CD4-positive, alpha-beta T cell treated with Interleukin-2 at 100 ng/mL for 4 hours (primary cell): ENCODE results near the gene ITIH6.
"Not testable (repeated sequence)": the region's sequence is repeated elsewhere in the genome, so short reads cannot be mapped to it uniquely, and the experiment has no call there.

Experiments used
- DNase-seq: peaks from one replicate; pipeline ENCODE4 v3.0.0-alpha.2; 2020; ENCODE audit warnings: low spot score

ITIH6 gene

GRCh38 chrX:54808109-54808604, 10.1 kb upstream of the ITIH6 start:
- DNase-seq = peak; percentile 35

DNA sequence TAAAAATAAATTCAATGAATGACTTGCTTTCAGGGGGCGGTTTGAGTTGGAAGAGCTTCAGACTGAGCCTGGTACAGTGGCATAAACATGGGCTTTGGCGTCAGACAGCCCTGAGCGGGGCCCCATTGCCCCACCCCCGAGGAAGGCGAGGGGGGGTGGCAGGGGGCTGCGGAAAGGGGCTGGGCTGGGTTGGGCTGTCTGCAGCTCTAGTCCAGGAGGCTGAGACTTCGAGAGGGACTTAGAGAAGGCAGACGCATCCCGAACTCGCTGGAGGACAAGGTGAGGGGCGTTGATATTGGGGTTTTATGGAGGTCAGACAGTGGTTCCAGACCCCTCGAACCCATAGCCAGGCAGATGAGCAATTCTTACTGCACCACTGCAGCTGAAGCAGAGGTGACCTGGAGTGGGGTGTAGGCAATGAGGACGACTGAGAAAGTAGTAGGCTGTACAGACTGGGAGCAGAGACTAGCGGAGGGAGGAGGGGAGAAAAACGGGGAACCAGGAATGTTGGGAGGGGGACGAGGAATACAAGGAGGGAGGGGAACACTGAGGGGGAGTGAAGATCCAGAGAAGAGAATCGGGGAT, 9.6 kb upstream of the ITIH6 start, which contains the start of gene MAGED2:
Gene MAGED2, plus strand, starts transcription at position 222 of the 585 bp plus-strand sequence. CDS start 1,587 bp downstream, outside the sequence.
- peak; percentile 50 for DNase-seq

GRCh38 chrX:54799046-54799445, 991 bp upstream of the ITIH6 start:
- no peak for DNase-seq

DNA sequence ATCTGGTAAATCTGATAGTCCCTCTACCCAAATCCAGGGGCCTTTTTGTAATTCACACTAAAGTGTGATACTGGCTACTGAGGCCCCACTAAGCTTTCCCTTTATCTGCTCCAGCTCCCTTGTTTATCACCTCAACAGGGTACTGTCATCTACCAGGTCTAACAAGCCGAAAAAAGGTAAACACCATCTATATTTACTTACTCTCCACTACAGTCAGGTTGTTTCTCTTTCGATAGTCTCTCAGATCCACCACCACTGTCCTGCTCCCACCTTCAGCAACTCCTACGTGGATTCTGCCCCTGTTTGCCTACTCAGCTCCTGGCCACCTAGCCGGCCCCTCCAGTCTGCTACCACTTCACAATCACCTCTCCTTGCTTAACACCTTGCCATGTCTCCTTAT, 3.3 kb downstream of the ITIH6 start:
- DNase-seq = no peak

DNA sequence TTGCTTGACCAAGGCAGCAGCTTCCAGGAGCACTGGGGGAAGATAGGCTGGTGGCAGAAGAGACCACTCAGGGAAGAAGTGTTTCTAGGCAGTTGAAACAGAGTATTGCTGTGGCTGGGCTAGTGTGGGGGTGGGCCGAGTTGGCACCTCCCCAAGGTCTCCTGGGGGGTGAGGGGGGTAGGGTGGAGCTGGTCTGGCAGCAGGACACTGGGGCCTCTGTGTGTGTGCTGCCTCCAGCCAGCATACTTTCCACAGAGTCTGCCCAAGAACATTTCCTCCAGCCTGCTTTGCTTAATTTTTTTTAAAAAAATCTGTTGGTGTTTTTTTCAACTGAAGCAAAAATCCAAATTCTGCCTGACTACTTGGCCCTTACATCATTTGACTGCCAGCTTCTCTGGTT, 4.0 kb downstream of the ITIH6 start:
- no peak for DNase-seq

DNA sequence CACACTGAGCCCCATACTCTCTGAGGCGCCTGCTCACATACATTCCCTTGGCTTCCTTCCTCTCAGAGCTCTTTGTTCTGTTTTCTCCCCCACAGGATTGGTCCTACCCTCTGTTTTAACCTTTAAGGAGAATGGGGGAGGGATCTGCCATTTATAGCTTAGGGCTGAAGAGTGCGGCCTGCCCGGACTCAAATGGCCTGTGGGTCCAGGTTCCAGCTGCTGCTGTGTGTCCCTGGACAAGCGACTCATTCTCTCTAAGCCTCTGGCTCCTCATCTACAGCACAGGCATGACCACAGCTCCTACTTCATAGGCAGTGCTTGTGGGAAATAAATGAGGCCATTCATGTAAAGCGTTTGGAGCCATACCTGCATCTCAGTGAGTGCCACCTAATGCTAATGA, 8.7 kb downstream of the ITIH6 start:
- not testable (repeated sequence) for DNase-seq

- no peak for DNase-seq
These were observed 9.6 kb downstream of the ITIH6 start for GRCh38 chrX:54788446-54788845.

DNA sequence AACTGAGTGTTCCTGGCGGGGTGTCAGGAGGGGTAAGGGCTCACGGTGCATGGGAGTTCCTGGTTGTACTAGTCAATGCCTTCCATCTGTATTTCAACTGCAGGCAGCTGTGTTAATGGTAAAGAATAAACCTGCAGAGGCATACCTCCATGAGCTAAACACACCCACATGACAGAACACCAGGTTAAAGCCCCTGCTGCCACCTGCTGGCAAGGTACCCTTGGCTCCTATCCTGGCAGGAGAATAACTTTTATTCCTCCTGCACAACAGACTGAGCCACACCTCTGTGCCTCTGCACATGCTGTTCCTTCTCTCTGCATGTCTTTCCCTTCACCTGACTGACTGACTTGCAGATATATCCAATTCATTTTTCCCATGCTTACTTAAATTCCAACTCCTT, 11.1 kb downstream of the ITIH6 start:
- DNase-seq = peak; percentile 35

DNA sequence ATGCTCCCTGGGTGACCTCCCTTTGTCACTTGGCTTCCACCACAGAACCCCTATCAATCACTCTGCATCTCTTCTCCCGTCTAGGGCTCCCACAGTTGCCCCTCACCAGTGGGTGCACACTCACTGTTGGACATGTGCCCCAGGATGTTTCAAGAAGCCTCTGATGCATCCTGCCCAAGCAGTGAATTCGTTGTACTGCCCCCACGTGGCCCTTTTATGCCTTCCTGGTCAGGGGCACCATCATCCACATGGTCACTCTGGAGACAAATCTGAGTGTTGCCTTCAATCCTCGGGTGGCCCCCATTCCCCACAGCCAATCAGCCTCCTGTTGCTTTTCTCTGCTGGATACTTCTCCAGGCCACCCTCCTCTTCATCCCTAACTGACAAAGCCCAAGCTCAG, 12.2 kb downstream of the ITIH6 start:
- DNase-seq = no peak

GRCh38 chrX:54776987-54777672, 20.9 kb downstream of the ITIH6 start:
- no peak for DNase-seq

DNA sequence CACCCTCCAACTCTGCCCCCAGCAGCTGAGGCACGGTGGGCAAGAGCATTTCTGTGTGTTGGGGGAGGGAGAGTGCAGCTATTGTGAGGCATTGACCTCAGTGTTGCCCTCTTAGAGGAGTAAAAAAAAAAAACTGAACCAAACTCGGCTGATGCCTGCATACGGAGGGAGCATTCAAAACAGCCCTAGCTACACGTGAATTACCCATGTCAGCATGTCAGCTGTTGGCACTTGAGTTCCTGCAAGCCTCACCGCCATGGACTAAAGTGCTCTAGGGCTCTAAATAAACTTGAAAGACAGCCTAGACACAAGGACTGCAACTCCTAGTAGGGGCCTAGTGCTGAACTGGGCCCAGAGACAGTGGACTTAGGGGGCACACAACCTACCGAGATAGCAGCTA, 22.0 kb downstream of the ITIH6 start:
- no peak for DNase-seq

DNA sequence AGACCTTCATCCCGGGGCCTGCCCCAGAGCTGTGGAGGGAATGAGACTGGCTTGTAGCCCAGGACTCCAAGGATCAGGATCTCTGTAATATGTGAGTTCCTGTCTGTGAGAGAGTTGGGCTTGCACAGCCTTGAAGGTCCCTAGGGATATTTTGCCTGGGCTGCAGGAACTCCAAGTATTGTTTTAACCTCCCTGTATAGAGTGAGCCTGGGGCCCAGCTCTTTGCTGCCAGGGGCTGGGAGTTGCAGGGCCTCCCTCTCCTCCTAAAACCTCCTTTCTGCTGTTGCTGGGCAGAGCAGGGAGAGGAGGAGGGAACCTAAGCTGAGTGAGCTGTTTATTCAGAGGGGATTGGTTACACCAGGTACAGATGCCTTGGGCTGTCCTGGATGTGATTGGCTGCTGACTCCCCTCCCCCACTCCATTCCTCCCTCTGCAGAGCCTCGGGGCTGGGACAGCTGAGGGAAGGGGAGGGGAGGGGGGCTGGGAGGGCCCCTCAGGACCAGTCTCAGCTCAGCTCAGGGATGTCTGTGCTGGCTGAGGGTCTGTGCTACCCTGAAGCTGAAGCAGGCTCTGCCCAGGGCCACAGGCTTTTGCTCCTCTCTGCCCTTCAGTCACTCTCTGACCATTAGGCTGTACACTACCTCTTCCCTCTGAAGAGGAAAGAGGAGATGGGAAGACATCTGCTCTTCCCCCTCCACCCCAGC, 23.5 kb downstream of the ITIH6 start:
- DNase-seq = not testable (repeated sequence)

DNA sequence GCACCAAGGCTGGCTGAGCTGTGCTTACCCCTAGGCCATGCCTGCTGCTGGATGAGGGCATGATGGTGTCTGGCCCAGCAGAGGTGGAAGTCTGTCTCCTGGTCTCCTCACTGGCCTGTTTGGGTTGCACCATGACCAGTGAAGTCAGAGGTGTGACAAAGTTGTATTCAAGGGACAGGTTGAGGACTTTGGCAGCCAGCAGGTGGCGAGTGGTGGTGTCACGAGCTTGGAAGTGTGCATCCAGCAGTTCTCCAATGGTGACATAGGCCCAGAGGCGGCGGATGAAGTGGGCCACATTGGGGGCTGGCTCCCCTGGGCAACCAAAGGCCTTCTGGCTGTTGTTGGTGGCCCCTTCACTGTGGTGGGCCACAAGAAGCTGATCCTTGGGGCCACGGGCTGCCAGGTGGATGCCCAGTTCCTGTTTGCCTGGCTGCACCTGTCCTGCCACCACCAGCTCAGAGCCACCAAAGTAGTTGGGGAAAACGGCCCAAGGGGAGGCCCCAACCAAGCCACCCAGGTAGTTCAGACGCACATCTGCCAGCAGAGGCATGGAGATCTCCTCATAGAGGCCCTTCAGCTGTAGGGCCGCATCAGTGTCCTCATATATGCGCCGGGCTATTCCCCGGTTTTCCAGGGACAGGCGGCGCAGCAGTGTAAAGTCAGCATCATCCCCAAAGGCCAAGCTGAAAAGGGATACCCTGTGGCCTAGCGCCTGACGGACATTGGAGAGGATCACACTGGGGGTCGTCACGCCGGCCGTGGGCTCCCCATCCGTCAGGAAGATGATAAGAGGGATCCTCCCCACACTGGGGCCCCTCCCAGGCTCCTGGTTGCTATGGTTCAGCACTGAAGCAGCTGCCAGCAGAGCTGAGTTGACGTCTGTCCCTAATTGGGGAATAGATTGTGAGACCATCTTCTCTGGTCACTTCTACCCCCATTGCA, 39.7 kb downstream of the ITIH6 start:
- no peak for DNase-seq

- no peak for DNase-seq
These were observed 43.2 kb downstream of the ITIH6 start for GRCh38 chrX:54754854-54755253.

GRCh38 chrX:54748626-54749025, 49.4 kb downstream of the ITIH6 start:
- DNase-seq = no peak

DNA sequence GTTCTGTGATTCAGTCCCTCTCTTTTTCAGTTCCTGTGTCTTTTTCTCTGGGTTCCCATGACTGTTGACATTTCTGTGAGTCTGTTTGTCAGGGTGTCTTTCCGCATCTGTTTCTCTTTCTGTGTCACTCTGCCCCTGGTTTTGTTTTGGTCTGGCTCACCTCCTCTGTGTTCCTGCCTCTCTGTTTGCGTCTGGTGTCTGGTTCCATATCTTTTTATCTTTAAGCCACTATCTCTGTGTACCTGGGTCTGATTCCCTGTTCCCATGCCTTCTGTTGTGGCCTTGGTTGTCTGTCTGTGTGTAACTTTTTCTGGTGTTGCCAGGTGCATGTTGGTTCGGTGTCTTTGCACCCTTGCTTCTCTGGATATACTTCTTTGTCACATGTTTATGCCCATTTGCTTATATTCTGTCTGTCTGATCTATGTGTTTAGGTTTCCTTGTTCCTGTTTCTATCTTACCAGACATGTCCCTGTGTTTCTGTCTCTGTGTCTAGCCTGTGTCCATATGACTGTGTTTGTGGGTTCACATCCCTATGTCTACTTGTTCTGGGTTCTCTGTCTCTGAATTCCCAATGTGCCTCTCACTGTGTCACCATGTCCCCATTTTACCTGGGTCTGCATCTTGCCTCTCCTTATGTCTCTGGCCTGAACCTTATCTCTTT, 50.2 kb downstream of the ITIH6 start:
- no peak for DNase-seq

GRCh38 chrX:54746928-54747327, 51.1 kb downstream of the ITIH6 start:
- DNase-seq = no peak

GRCh38 chrX:54745676-54746075, 52.4 kb downstream of the ITIH6 start:
- DNase-seq = no peak

DNA sequence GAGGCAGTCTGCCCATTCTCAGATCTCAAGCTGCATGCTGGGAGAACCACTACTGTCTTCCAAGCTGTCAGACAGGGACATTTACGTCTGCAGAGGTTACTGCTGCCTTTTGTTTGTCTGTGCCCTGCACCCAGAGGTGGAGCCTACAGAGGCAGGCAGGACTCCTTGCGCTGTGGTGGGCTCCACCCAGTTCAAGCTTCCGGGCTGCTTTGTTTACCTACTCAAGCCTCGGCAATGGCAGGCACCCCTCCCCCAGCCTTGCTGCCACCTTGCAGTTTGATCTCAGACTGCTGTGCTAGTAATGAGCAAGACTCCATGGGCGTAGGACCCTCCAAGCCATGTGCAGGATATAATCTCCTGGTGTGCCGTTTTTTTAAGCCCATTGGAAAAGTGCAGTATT, 59.5 kb downstream of the ITIH6 start:
- not testable (repeated sequence) for DNase-seq

DNA sequence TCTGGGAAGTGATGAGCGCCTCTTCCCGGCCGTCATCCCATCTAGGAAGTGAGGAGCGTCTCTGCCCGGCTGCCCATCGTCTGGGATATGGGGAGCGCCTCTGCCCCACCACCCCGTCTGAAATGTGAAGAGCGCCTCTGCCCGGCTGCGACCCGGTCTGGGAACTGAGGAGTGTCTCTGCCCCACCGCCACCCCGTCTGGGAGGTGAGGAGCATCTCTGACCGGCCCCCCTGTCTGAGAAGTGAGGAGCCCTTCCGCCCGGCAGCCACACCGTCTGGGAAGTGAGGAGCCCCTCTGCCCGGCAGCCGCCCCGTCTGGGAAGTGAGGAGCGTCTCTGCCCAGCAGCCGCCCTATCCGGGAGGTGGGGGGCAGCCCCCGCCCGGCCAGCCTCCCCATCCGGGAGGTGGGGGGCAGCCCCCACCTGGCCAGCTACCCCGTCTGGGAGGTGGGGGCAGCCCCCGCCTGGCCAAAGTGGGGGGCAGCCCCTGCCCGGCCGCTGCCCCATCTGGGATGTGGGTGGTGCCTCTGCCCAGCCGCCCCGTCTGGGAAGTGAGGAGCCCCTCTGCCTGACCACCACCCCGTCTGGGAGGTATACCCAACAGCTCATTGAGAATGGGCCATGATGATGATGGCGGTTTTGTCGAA, 61.6 kb downstream of the ITIH6 start:
- not testable (repeated sequence) for DNase-seq

GRCh38 chrX:54721424-54721823, 76.6 kb downstream of the ITIH6 start:
- no peak for DNase-seq
